ENCODE measurements around the gene AGXT2.

Gene AGXT2

GRCh38 chr5:35089334-35090314 lies 41.9 kb upstream of the AGXT2 start:
- TF ChIP-seq TCF12 (IDR thresholded peaks at IDR 0.05; ENCODE audit: low read depth) (no peak), CEBPB (IDR thresholded peaks at IDR 0.05) (no peak), YY1 (IDR thresholded peaks at IDR 0.05; ENCODE audit: low read depth) (no peak), TEAD4 (IDR thresholded peaks at IDR 0.05) (0 out of 2 replicates have a peak, but pooled peaks have one; percentile 24), RAD21 (IDR thresholded peaks at IDR 0.05; ENCODE audit: low read depth) (peak; percentile 93)

DNA sequence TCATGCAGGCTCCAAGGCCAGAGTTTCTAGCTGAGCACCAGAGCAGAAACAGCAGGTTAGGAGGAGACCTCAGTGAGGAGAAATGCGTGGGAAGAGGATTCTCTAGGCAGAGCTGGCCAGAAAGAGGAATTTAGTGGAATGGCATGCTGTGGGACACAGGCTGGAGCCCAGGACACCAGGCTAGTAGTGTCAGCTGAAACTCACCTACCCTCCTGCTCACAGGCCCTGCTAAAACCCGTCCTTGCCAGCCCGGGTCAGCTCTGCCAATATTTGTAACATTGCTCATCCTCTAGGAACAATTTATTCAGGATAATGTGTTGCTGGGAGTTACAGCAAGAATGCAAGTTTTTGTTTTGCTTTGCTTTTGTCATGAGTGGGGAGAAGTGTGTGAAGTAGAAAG lies 40.2 kb upstream of the AGXT2 start:
- no peak for TF ChIP-seq EP300 (IDR thresholded peaks at IDR 0.05; ENCODE audit: borderline replicate concordance)
- no peak for TF ChIP-seq CREB1 (IDR thresholded peaks at IDR 0.05; ENCODE audit: low read depth)
- TF ChIP-seq, protein P1, sequence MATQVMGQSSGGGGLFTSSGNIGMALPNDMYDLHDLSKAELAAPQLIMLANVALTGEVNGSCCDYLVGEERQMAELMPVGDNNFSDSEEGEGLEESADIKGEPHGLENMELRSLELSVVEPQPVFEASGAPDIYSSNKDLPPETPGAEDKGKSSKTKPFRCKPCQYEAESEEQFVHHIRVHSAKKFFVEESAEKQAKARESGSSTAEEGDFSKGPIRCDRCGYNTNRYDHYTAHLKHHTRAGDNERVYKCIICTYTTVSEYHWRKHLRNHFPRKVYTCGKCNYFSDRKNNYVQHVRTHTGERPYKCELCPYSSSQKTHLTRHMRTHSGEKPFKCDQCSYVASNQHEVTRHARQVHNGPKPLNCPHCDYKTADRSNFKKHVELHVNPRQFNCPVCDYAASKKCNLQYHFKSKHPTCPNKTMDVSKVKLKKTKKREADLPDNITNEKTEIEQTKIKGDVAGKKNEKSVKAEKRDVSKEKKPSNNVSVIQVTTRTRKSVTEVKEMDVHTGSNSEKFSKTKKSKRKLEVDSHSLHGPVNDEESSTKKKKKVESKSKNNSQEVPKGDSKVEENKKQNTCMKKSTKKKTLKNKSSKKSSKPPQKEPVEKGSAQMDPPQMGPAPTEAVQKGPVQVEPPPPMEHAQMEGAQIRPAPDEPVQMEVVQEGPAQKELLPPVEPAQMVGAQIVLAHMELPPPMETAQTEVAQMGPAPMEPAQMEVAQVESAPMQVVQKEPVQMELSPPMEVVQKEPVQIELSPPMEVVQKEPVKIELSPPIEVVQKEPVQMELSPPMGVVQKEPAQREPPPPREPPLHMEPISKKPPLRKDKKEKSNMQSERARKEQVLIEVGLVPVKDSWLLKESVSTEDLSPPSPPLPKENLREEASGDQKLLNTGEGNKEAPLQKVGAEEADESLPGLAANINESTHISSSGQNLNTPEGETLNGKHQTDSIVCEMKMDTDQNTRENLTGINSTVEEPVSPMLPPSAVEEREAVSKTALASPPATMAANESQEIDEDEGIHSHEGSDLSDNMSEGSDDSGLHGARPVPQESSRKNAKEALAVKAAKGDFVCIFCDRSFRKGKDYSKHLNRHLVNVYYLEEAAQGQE (IDR thresholded peaks at IDR 0.05; ENCODE audit: low read depth), result no peak
- TF ChIP-seq YY1 (IDR thresholded peaks at IDR 0.05; ENCODE audit: low read depth), result no peak
- TF ChIP-seq USF1 (IDR thresholded peaks at IDR 0.05), result no peak

DNA sequence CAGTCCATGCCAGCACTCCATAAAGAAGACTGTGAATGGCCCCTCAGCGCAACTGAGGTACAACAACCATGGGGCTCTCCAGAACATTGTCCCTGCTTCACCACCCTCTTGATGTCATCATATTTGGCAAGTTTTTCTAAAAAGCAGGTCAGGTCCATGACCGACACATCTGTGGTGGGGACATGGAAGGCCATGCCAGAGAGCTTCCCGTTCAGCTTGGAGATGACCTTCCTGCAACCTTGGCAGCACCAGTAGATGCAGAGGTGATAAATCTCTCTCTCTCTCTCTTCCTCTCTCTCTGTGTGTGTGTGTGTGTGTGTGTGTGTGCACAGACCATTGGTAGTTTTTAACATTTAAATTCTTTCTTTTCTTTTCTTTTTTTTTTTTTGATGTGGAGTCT lies 35.4 kb upstream of the AGXT2 start:
- TF ChIP-seq YY1 (IDR thresholded peaks at IDR 0.05; ENCODE audit: low read depth) (no peak), CEBPB (IDR thresholded peaks at IDR 0.05) (no peak), CREB1 (IDR thresholded peaks at IDR 0.05; ENCODE audit: low read depth) (no peak), RAD21 (IDR thresholded peaks at IDR 0.05; ENCODE audit: low read depth) (no peak), ZBTB7A (IDR thresholded peaks at IDR 0.05; ENCODE audit: low read depth) (no peak), TEAD4 (IDR thresholded peaks at IDR 0.05) (no peak), FOXM1 (IDR thresholded peaks at IDR 0.05; ENCODE audit: borderline replicate concordance, low read depth) (no peak), MAX (IDR thresholded peaks at IDR 0.05) (no peak), TCF12 (IDR thresholded peaks at IDR 0.05; ENCODE audit: low read depth) (no peak), NFIC (IDR thresholded peaks at IDR 0.05) (no peak), EGR1 (IDR thresholded peaks at IDR 0.05) (no peak), USF1 (IDR thresholded peaks at IDR 0.05) (no peak), TAF1 (IDR thresholded peaks at IDR 0.05; ENCODE audit: low read depth) (no peak), EP300 (IDR thresholded peaks at IDR 0.05; ENCODE audit: borderline replicate concordance) (no peak)
- TF ChIP-seq, protein P1 (IDR thresholded peaks at IDR 0.05; ENCODE audit: low read depth), result no peak

DNA sequence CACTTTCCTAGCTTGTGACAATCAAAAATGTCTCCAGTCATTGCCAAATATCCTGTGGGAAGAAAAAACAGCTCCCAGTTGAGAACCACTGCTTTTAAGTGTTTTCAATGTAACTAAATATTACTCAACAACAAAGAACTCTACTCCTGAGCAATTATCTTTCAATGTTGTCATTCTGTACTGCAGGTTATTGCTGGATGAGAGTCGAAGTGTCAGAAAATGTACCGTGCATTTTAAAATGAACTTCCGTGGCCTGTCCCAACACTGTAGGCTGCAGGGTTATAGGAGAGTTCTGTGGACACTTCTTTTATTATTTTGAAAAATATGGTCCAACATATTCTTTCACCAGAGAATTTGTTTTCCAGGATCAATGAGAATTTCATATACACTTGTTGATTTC lies 34.8 kb upstream of the AGXT2 start:
- TF ChIP-seq, protein P1 (IDR thresholded peaks at IDR 0.05; ENCODE audit: low read depth), result no peak
- TF ChIP-seq EP300 (IDR thresholded peaks at IDR 0.05; ENCODE audit: borderline replicate concordance) (no peak), TCF12 (IDR thresholded peaks at IDR 0.05; ENCODE audit: low read depth) (no peak), CREB1 (IDR thresholded peaks at IDR 0.05; ENCODE audit: low read depth) (no peak), EGR1 (IDR thresholded peaks at IDR 0.05) (no peak), YY1 (IDR thresholded peaks at IDR 0.05; ENCODE audit: low read depth) (no peak)

GRCh38 chr5:35081134-35081533 lies 33.4 kb upstream of the AGXT2 start:
- TF ChIP-seq USF1 (IDR thresholded peaks at IDR 0.05), result no peak
- TF ChIP-seq, protein P1 (IDR thresholded peaks at IDR 0.05; ENCODE audit: low read depth), result no peak
- no peak for TF ChIP-seq TEAD4 (IDR thresholded peaks at IDR 0.05)
- TF ChIP-seq MAX (IDR thresholded peaks at IDR 0.05), result no peak
- no peak for TF ChIP-seq CREB1 (IDR thresholded peaks at IDR 0.05; ENCODE audit: low read depth)
- TF ChIP-seq FOXM1 (IDR thresholded peaks at IDR 0.05; ENCODE audit: borderline replicate concordance, low read depth), result no peak
- no peak for TF ChIP-seq RAD21 (IDR thresholded peaks at IDR 0.05; ENCODE audit: low read depth)
- no peak for TF ChIP-seq YY1 (IDR thresholded peaks at IDR 0.05; ENCODE audit: low read depth)
- no peak for TF ChIP-seq EP300 (IDR thresholded peaks at IDR 0.05; ENCODE audit: borderline replicate concordance)
- no peak for TF ChIP-seq TAF1 (IDR thresholded peaks at IDR 0.05; ENCODE audit: low read depth)
- TF ChIP-seq CEBPB (IDR thresholded peaks at IDR 0.05), result no peak
- no peak for TF ChIP-seq ZBTB7A (IDR thresholded peaks at IDR 0.05; ENCODE audit: low read depth)
- no peak for TF ChIP-seq TCF12 (IDR thresholded peaks at IDR 0.05; ENCODE audit: low read depth)
- no peak for TF ChIP-seq EGR1 (IDR thresholded peaks at IDR 0.05)
- no peak for TF ChIP-seq NFIC (IDR thresholded peaks at IDR 0.05)

Measured in Ishikawa (cell line).